ENCODE data around the gene MOAP1.
"Not testable (repeated sequence)": the region's sequence is repeated elsewhere in the genome, so short reads cannot be mapped to it uniquely, and the experiment has no call there.

The MOAP1 gene, protein sequence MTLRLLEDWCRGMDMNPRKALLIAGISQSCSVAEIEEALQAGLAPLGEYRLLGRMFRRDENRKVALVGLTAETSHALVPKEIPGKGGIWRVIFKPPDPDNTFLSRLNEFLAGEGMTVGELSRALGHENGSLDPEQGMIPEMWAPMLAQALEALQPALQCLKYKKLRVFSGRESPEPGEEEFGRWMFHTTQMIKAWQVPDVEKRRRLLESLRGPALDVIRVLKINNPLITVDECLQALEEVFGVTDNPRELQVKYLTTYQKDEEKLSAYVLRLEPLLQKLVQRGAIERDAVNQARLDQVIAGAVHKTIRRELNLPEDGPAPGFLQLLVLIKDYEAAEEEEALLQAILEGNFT

DNA sequence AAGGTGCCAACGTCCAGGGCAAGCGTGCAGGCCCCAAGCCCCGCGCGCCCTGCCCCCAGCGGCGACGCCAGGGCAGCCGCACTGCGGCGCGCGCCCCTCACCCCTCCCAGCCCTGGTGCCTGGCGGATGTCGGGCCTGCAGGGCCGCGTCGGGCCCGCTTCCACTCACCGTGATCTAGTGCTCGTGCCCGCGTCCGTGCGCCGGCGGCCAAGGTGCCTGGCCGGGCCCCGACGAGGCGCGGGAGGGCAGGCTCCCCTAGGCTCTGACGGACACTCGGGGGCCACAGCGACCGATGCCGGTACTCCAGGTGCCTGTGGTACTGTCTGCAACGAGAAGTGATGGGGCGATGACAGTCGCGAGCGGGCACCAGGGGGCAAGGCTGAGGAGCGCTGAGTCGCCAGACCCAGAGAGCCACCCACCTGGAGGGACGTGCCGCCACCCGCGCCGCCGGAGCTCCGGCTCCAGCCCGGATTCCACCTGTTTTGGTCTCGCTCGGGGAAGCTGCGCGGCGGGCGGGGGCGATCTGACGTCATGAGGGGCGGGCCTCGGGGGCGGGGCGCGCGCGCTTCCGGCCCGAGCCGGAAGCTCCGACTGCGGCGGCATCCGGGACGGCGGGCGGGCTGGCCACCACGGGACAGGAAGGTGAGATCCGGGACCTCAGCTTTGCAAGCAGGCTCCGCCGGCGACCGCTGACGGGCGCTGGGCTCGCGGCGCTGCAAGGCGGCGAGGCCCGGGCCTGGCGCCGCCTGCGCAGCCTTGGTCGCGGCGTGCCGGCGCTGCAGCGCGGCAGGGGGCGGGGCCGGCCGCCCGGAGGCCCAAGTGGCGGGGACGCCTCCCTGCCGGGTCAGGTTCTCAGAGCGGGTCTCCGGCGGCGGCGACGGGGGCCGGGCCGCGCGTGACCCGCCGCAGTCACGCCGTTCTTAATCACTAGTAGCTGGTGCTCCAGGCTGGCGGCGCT, at the start of gene MOAP1, which contains the start of gene LYSET:
Gene MOAP1 (minus strand): TSS at position 507 of the 958 bp plus-strand sequence. CDS start 655 bp downstream, outside the sequence.
Gene LYSET (plus strand): TSS at position 927 of the 958 bp plus-strand sequence. CDS start 89 bp downstream, outside the sequence.
- peak; percentile 90 for DNase-seq (ENCODE audit: low spot score)

DNA sequence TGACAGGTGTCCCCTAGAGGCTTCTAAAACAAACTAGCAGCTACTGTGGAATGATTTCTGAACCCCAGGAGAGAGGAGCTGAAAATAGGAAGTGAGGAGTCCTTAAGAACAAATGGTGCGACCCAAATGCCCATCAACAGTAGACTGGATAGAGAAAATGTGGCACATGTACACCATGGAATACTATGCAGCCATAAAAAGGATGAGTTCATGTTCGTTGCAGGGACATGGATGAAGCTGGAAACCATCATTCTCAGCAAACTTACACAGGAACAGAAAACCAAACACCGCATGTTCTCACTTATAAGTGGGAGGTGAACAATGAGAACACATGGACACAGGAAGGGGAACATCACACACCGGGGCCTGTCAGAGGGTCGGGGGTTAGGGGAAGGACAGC, 48.4 kb upstream of the MOAP1 start:
- not testable (repeated sequence) for DNase-seq (ENCODE audit: low spot score)

DNA sequence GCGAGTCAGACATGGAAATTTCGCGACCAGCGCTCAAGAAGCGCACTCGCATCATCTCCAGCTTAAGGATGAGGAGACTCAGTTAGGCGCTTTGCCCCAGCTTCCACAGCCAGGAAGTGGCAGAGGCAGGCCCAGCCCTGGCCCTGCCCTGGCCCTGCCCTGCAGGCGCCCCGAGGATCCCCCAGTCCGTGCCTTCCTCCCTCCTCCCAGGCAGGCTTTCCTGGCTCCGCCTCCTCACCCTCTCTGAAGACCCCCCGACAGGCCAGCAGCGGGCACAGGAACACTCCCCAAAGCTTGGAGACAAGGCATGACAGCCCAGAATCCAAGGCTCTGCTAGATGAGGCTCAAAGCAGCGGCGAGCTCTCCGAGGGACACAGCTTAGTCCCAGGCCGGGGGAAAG, 47.5 kb upstream of the MOAP1 start:
- no peak for DNase-seq (ENCODE audit: low spot score)

DNA sequence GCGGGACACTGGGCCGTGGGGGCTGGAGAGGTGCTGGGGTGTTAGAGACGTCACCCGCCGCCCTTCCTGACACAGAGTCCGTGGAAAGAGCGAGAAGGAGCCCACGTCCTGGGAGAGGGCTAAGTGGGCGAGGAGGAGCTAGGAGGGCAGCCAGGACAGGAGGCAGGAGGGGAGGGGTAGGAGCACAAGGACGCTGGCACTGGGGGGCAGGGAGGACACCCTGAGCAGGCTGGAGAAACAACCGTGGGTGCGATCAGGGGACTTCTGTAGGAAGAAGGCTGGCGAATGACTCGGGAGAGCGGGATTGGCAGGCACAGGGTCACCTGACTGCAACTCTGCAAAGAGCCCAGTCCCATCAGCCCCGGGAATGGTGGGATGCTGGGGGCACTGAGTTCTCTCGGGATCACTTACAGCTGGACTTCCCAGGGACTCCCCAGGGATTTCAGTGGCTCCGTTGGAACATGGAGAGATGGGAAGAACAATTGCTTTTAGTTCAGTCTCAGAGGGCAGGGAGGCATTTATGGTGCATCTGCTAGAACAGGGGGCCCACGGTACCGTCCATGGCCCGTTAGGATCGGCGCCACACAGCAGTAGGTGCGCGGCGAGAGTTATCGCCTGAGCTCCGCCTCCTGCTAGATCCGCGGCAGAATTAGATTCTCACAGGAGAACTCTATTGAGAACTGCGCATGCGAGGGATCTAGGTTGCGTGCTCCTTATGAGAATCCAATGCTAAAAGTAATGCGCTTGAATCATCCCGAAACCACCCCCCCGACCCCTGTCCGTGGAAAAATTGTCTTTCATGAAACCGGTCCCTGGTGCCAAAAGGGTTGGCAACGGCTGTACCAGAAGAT, 46.7 kb upstream of the MOAP1 start:
- no peak for DNase-seq (ENCODE audit: low spot score)

DNA sequence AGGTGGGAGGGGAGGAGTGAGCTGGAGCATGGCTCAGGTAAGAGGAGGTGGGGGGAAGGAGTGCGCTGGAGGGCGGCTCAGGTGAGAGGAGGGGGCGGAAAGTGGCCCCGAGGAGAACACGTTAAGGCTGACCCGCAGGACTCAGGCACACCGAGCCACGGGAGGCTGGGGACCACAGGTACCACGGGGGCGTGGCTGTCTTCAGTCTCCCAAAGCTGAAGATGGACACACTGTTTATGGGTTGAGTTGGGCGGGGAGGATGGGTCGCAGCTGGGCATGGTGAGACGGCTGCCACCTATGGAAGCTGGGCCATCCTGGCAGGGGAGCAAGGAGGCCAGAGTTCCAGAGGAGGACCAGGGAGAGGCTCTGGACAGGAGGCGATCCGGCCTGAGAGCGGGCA, 45.8 kb upstream of the MOAP1 start:
- DNase-seq (ENCODE audit: low spot score): no peak

DNA sequence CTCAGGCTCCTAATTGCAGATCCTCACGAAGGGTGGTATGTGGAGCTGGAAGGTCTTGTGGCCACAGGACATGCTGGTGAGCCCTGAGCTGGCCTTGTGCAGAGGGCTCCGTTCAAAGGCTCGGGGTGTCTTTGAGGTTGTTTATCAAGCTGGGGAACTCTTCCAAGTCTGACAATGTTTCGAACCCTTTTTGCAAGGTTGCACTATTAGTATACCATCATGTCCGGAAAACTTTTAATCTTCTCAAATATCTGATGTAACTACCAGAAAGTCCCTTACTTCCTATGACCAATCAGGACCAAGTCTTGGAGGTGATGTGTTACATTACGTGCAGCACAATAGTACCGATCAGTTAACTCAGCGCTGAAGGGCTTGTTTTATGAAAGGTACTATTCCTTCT, 43.9 kb upstream of the MOAP1 start:
- DNase-seq (ENCODE audit: low spot score): no peak

DNA sequence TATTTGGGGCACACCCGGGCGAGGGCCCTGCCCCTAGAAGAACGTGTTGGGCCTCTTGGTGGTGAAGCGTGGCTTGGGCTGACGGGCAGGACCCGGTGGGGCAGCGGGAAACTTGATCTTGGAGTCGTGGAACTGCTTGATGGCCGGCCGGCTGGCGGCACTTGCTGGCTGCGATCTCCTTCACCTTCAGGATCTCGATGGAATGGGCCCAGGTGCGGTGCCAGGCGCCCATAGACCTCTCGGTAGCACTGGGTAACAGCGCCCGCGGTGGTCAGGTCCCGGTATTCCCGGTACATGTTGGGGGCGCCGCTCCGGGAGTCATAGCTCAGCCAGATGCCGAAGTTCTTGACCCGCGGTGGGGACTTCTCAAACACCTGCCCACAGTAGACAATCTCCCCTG, 38.9 kb upstream of the MOAP1 start:
- no peak for DNase-seq (ENCODE audit: low spot score)

DNA sequence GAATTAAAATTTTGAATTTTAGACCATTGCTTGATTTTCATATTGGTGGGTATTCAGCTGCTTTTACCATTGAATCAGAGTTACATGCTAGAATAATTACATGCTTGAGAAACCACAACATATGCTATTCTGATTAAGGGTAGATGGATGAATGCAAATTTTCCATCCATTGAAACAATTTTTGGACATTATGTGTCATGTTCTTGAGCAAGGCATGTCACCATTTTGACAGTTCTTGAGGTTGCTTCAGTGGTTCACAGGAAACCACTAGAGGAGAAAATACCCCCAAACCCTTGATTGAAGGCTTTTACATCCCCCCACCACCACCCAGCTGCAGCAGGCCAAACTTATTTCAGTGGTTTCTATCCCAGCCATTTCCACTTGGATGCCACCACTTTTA, 35.8 kb upstream of the MOAP1 start:
- no peak for DNase-seq (ENCODE audit: low spot score)

DNA sequence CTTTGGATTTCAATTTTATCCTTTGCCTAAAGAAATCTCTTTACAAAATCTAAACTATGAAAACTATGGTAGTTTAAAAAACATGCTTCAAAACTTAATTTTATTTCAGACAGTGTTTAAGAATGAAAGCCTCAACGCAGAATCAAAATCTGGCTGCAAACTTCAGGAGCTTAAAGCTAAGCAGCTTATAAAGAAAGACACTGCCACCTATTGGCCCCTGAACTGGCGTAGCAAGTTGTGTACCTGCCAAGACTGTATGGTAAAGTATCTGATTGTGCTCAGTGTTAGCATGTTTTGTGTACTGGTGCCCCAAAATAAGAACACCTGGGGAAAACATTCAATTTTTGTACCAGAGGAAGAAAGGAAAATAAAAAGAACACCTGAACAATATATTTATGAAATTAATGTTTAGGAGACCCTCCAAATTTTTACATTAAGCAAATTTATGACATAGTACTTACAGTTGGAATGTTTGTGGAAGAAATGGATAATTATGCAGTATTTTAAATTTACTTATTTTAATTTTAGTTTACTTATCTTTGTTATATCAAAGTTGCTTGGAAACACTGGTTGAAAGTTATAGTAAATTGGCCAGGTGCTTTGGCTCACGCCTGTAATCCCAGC, 34.5 kb upstream of the MOAP1 start:
- DNase-seq (ENCODE audit: low spot score): peak; percentile 56

DNA sequence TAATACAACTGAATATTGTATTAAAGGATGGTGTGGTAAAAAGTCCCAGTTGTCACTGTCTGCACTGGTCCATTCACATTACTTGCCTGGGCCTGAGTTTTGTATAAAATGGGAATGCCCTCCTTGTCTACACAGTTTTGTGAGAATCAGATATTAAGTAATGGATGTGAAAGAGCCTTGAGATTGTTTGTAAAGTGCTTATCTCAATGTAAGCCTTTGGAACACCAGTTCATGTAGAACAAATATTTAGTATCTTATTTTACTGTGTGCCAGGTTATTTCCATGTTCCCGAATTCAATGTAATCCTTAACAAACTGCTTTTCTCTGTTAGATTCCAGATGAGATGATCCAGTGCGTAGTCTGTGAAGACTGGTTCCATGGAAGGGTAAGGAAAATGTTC, 29.9 kb upstream of the MOAP1 start:
- no peak for DNase-seq (ENCODE audit: low spot score)

DNA sequence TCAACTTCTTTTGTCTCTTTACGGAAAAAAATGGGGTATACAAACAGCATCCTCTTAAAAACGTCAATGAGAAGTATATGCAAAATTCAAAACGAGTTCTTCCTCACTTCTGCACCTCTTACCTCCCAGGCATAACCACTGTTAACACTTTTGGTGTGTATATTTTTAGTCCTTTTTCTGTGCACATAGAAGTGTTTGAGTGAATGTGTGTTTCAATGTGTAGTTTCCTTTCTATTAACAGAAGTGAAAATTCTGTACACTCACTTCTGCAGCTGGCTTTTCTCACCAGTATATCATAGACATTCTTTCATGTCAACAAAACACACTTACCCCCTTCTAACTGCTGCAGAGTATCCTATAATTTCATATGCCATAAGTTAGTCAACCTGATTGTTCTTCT, 27.7 kb upstream of the MOAP1 start:
- no peak for DNase-seq (ENCODE audit: low spot score)

DNA sequence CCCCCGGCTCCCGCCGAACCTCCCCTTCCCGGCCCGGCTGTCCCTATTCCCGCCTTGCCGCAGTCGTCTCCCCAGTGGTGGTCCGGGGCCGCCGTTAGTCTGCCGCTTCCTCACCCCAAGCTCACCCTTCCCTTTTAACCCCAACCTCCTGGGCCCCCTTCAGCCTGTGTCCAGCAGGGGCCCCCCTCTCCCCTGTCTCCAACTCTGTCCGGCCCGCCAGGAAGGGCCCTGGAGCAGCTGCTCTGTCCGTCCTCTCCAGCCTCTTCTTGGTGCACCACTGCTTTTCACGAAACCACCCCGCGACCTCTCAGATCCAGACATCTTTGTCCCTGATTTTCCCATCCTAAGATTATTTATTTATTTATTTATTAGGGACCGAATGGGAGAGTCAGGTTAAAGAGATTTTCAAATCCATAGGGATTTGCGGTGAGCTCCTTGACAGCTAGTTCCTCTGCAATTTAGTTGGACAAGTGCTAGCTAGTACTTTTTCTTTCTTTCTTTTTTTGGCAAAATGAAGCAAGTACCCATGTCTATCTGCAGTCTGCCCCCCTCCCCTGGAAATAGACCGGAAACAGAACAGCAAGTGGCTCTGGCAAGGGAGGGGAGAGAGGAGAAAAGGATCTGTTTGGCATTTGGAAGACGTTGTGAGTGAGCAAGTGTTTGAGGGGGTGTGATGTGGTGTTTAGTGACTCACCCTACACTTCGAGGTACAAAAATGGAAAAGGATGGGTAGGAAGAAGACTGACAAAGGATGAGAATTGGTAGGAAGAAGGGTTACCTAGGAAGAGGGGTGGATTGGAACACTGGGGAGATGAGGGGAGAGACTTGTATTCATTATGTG, 23.0 kb upstream of the MOAP1 start:
- DNase-seq (ENCODE audit: low spot score): peak; percentile 14

DNA sequence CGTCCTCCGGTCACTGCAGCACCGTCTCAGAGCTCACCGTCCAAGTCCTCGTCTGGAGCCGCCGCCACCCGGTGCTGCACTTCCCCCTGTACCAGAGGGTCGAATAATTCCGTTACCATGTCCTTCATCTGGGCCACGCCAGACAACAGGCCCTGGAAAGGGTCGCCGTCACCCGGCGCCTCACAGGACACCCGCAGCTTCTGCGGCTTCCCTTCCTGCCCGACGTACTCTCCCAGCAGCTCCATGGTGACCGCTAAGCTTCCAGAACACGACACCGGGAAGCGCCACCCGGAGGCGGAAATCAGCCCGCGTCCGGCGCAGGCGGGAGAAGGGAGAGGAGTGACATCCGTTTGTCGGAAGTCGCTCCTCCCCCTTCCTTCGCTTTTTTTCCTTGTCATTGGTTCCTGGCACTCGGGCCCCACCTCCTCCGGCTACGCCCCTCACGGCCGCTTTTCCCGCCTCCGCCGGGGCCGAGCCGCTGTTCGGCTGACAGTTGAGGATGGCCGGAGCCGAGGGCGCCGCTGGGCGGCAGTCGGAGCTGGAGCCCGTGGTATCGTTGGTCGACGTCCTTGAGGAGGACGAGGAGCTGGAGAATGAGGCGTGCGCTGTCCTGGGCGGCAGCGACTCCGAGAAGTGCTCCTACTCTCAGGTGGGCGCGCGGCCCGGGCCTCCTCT, 22.2 kb upstream of the MOAP1 start, which contains the start of the genes GON7 and UBR7:
Gene GON7 (minus strand): TSS at position 273 of the 675 bp plus-strand sequence. CDS start 28 bp downstream, at position 245.
Gene UBR7 (plus strand): TSS at position 464 of the 675 bp plus-strand sequence. CDS start 36 bp downstream, at position 500.
- DNase-seq (ENCODE audit: low spot score): peak; percentile 84

DNA sequence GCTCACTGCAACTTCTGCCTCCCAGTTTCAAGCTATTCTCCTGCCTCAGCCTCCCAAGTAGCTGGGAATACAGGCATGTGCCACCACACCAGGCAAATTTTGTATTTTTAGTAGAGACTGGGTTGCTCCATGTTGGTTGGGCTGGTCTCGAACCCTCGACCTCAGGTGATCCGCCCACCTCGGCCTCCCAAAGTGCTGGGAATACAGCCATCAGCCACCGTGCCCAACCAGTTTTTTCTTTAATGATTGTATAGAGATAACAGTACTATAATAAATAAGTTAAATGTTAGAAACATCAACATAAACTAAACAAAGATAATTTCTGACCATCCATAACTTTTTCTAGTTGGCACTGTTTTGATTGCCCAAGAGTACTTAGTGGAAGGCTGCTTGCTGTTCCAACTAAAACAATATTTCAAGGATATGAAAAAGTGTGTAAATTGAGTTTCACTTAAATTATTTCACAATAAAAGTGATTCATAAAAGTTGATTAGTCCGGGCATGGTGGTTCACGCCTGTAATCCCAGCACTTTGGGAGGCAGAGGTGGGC, 16.5 kb upstream of the MOAP1 start:
- no peak for DNase-seq (ENCODE audit: low spot score)

DNA sequence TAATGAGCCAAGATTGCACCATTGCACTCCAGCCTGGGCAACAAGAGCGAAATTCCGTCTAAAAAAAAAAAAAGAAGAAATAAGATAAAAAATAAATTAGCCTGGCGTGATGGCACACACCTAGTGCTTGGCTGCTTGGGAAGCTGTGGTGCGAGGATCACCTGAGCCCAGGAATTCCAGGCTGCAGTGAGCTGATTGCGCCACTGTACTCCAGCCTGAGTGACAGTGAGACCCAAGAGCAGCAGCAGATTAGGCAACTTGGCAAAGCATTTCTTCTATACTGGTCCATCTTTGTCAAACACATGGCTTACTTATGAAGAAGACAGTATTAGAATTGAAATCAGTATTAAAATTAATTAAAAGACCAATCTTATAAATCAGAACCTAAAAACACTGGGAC, 15.9 kb upstream of the MOAP1 start:
- no peak for DNase-seq (ENCODE audit: low spot score)

DNA sequence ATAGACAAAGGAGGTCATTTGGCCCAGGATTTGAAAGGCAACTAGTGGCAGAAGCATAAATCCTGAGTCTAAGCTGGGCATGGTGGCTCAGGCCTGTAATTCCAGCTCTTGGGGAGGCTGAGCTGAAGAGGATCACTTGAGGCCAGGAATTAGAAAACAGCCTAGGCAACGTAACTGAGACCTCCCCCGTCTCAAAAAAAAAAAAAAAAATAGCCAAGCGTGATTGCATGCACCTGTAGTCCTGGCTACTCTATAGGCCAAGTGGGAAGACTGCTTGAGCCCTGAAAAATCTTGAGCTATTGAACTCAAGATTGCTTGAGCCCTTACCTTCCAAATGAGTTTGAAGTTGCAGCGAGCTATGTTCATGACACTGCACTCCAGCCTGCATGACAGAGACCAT, 14.3 kb upstream of the MOAP1 start:
- no peak for DNase-seq (ENCODE audit: low spot score)

DNA sequence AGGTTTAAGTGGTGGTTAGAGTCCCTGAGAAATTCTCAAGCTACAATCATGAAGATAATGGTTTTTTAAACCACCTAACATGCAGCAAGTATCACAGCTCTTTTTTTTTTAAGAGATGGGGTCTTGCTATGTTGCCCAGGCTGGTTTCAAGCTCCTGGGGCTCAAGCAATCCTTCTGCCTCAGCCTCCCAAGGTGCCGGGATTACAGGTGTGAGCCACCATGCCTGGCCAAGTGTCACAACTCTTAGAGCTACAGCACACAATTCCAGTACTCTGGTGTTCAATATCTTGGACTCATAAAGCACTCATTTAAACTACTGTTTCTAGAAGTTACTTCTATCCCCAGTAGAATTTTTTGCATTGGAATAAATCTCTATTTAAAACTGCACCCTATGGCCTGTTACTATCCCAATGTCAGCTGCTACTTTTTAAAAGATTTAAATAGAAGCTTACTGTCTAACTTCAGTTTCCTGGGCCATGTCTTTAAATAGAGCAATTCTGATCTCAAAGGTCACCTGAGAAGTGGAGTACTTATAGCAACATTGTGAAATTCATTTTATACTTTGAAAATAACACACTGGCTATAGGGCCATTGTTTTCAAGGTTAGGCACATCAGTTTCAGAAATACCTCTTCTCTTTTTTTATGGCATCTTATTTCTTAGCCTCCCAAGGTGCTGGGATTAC, 10.8 kb upstream of the MOAP1 start:
- DNase-seq (ENCODE audit: low spot score): no peak

DNA sequence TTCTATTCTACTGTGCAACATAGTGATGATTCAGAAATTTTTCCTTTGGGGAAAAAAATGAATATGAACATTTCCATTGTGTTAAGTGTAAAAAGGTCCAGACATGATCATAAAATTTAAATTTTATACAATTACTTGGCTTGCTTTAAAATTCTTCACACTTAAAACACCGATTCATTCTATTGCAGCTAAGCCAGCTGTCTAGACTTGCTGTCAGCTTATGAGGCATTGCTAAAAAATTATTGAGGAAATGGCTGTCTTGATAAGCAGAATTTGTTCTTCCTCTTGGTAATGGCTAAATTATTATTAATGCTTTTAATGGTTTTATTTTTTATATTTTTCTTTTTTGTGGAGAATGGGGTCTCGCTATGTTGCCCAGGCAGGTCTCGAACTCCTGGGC, 2.3 kb upstream of the MOAP1 start:
- DNase-seq (ENCODE audit: low spot score): no peak

DNA sequence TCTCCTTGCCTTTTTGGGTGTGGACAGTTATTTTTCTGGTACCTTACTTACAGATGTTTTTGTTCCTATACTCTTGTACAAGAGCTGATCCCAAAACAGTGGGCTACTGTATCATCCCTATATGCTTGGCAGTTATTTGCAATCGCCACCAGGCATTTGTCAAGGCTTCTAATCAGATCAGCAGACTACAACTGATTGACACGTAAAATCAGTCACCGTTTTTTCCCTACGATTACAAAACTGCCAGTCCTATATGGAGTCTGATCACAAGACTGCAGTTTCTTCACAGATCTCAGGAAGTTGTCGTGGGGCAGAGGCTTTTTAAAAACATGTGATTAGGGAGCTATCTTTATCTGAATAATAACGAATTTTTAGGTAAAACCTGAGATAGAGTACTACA, 1.8 kb upstream of the MOAP1 start:
- no peak for DNase-seq (ENCODE audit: low spot score)

Measured in CD4-positive, alpha-beta T cell treated with Interleukin-15 for 4 hours (primary cell).